Measurements from ENCODE around the gene ARFGEF3.

The ARFGEF3 gene

DNA sequence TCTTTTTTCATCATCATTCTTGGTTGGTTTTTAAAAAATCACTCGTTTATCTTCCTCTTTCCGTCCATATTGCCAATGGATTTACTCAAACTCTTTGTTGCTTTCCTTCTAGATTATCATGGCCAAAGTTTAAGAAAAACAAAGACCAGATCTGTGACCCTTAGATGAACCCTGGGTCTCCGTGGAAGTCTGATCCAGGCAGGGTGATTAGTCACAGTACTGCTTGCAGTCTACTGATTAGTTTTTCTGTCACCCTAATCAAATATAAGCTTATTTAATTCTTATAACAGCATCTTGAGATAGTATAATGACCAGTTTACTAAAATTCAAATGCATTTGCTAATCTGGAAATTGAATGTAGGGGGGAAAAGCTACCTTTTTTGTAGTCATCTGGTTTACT lies 210.0 kb downstream of the ARFGEF3 start:
- no peak overlapping the region for H3K4me3 ChIP-seq (ENCODE audit: low read depth, low read length)
- no peak for DNase-seq (ENCODE audit: low read depth)
- TF ChIP-seq, protein P1, sequence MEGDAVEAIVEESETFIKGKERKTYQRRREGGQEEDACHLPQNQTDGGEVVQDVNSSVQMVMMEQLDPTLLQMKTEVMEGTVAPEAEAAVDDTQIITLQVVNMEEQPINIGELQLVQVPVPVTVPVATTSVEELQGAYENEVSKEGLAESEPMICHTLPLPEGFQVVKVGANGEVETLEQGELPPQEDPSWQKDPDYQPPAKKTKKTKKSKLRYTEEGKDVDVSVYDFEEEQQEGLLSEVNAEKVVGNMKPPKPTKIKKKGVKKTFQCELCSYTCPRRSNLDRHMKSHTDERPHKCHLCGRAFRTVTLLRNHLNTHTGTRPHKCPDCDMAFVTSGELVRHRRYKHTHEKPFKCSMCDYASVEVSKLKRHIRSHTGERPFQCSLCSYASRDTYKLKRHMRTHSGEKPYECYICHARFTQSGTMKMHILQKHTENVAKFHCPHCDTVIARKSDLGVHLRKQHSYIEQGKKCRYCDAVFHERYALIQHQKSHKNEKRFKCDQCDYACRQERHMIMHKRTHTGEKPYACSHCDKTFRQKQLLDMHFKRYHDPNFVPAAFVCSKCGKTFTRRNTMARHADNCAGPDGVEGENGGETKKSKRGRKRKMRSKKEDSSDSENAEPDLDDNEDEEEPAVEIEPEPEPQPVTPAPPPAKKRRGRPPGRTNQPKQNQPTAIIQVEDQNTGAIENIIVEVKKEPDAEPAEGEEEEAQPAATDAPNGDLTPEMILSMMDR (IDR thresholded peaks at IDR 0.05; ENCODE audit: control insufficient read depth, extremely low read depth, insufficient read depth): no peak

DNA sequence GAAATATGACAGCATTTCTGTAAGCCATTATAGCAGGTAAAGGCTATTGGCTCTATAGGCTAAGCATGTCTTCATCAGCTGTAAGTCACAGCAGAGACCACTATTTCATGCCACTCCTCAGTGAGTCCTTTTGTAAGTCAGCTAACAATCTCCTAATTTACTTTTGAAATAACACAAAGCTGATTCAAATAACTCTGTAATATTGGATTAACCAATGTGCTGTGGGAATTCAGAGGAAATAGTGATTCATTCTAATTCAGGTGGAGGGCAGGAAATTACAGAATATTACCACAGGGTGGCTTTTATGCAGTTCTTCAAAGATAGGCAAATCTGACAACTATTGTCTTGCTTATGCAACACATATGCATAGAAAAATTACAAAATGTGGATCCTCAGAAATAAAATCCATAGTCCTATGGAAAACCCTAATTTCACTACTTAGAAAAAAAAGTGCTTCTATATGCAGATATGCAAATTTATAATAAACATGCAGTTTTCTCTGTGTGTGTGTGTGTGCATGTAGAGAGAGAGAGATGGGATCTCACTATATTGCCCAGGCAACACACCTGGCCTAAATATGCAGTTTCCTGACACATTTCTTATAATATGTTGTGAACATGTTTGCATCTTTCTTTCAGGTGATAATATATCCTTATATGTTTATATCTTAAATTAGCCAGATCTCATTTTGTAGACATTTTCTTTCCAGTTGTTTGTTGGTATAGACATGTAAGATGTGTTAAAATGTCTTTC lies 211.1 kb downstream of the ARFGEF3 start:
- DNase-seq (ENCODE audit: low read depth): no peak
- TF ChIP-seq, protein P1 (IDR thresholded peaks at IDR 0.05; ENCODE audit: control insufficient read depth, extremely low read depth, insufficient read depth): no peak
- no peak overlapping the region for H3K4me3 ChIP-seq (ENCODE audit: low read depth, low read length)

- DNase-seq (ENCODE audit: low read depth): no peak
- TF ChIP-seq, protein P1 (IDR thresholded peaks at IDR 0.05; ENCODE audit: control insufficient read depth, extremely low read depth, insufficient read depth): no peak
- H3K4me3 ChIP-seq (ENCODE audit: low read depth, low read length): no peak overlapping the region
Observed at GRCh38 chr6:138374230-138374629, 212.5 kb downstream of the ARFGEF3 start.

GRCh38 chr6:138374815-138375214 lies 213.1 kb downstream of the ARFGEF3 start:
- no peak for DNase-seq (ENCODE audit: low read depth)
- H3K4me3 ChIP-seq (ENCODE audit: low read depth, low read length): no peak overlapping the region
- TF ChIP-seq, protein P1 (IDR thresholded peaks at IDR 0.05; ENCODE audit: control insufficient read depth, extremely low read depth, insufficient read depth): no peak

DNA sequence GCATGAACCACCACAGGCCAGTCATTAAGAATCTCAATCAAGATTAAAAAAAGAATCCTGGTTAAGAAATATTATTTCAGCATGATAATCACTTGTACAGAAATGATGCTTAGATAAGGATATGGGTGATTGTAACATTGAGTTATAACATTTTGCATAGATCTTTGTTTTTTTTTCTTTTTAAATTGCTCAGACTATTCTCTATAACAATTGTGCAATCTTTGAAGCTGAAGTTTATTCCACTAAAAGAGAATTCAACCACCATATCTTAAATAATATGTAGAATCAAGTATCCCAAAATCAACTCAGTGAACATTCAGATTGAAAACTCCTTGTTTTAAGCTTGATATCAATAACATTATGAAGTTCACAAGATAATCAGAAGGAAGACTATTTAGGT lies 215.3 kb downstream of the ARFGEF3 start:
- TF ChIP-seq, protein P1 (IDR thresholded peaks at IDR 0.05; ENCODE audit: control insufficient read depth, extremely low read depth, insufficient read depth): no peak
- H3K4me3 ChIP-seq (ENCODE audit: low read depth, low read length): no peak overlapping the region
- DNase-seq (ENCODE audit: low read depth): no peak

GRCh38 chr6:138377844-138378243 lies 216.1 kb downstream of the ARFGEF3 start, which contains the start of gene SMIM28:
TSS of gene SMIM28 (plus strand) at chr6:138377905. CDS start at chr6:138378073, 168 bp downstream.
- no peak within 1 kb of the TSS for H3K4me3 ChIP-seq (ENCODE audit: low read depth, low read length)
- no peak for DNase-seq (ENCODE audit: low read depth)
- TF ChIP-seq, protein P1 (IDR thresholded peaks at IDR 0.05; ENCODE audit: control insufficient read depth, extremely low read depth, insufficient read depth): no peak

DNA sequence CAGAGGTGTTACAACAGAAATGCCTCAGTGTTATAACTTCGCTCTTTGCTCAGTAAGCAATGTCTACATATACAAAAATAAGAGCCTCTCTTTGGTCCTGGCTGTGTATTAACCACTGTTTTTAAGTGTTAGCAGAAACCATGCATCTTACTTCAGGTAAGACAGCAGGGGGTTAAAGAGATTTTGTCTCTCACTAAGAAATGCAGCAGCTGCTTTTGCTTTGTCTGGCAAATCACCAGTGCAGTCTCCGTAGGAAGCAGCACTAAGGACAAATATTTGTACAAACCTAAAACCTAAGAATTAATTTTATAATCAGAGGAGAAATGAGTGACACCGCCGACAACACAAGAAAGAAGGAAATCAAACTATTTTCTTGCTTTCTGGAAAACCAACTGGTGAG lies 216.7 kb downstream of the ARFGEF3 start:
- TF ChIP-seq, protein P1 (IDR thresholded peaks at IDR 0.05; ENCODE audit: control insufficient read depth, extremely low read depth, insufficient read depth): no peak
- H3K4me3 ChIP-seq (ENCODE audit: low read depth, low read length): no peak overlapping the region
- no peak for DNase-seq (ENCODE audit: low read depth)
